HAP-1 (cell line): Measurements from ENCODE around the gene CAMTA1.
A peak's percentile ranks its signal among the peaks of the same experiment; 100 is the strongest.

Experiments used
- DNase-seq, 2 experiments: peaks; one replicate each; pipeline ENCODE4 v3.0.0-alpha.2; 2016 to 2020; ENCODE audit warnings: low spot score in 2 of 2
- H3K27me3 ChIP-seq: fragments of 250-450 bp; sonication (Bioruptor Pico); 2 replicates; pipeline ENCODE4 v1.5.1; 2020; ENCODE audit warnings: low read depth, mild to moderate bottlenecking, moderate library complexity
- H3K36me3 ChIP-seq: fragments of 250-450 bp; sonication (Bioruptor Pico); replicated peaks from 2 replicates; pipeline ENCODE4 v1.5.1; 2020; ENCODE audit warnings: mild to moderate bottlenecking
- H3K4me1 ChIP-seq: fragments of 250-450 bp; sonication (Bioruptor Pico); 2 replicates; pipeline ENCODE4 v1.5.1; 2020; ENCODE audit warnings: mild to moderate bottlenecking
- H3K4me3 ChIP-seq: fragments of 250-450 bp; sonication (Bioruptor Pico); 2 replicates; pipeline ENCODE4 v1.5.1; 2020; ENCODE audit warnings: mild to moderate bottlenecking, moderate library complexity
- H3K9me3 ChIP-seq: fragments of 250-450 bp; sonication (Bioruptor Pico); 2 replicates; pipeline ENCODE4 v1.5.1; 2020; ENCODE audit warnings: mild to moderate bottlenecking, moderate library complexity
- in situ Hi-C: fragments of 300-500 bp; cut with MboI; formaldehyde crosslinking; loops from 3 replicates; pipeline ENCODE4 v1.14.3; 2020; ENCODE audit warnings: low sequenced_read_pairs, inconsistent platforms, mixed read lengths

CAMTA1 gene

DNA sequence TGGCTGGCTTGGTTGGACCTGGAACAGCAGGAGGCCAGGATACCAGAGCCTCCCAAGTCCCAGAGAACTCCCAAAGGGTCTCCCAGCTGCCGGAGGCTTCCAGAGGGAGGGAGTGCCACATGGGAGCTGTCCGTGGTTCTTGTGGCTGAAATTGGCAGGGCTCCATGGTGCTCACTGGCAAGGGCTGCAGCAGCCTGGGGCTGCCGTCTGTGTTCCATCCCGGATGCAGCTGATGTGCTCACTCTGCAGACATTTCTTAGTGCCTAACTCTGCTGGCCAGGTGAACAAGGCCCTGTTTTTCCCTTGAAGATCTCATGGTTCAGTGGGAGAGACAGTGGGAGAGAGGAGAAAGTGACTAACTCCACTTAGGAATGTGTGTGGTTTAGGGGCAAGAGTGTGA is 261.1 kb downstream of the CAMTA1 start:
- H3K36me3 ChIP-seq, result no peaks in the 10 kb centered on the region
- H3K4me1 ChIP-seq, result no peaks in the 10 kb centered on the region
- in situ Hi-C loops, result no loop called here
- peak; percentile 8 to 52 for DNase-seq
- H3K4me3 ChIP-seq, result no peak overlapping the region
- H3K27me3 ChIP-seq, result peaks cover 27% of the 10 kb centered on the region
- H3K9me3 ChIP-seq, result no peaks in the 10 kb centered on the region

- Histone ChIP-seq H3K27me3 (peaks cover 27% of the 10 kb centered on the region), H3K9me3 (no peaks in the 10 kb centered on the region), H3K4me1 (no peaks in the 10 kb centered on the region), H3K36me3 (no peaks in the 10 kb centered on the region), H3K4me3 (no peak overlapping the region)
- no peak for DNase-seq
- in situ Hi-C loops, result no loop called here
These were observed 261.6 kb downstream of the CAMTA1 start for GRCh38 chr1:7046891-7047290.

DNA sequence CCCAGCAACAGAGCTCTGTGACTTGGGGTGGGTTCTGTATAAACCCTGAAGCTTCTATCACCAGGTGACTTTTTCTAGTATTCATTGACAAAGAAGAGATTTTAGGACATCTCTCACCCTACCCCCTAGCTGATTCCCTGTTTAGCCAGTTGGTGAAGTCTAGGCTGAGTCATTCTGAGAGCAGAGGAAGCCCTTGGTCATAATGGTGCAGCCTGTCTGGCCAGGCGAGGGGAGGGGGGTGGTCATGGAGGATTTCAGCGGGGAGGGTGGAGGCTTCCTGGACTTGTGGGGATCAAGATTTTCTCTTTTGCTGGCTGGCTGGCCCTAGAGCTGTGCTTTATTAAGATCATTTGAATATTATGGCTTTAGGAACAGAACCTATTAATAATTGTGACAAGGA is 262.6 kb downstream of the CAMTA1 start:
- Histone ChIP-seq H3K36me3 (no peaks in the 10 kb centered on the region), H3K4me1 (no peaks in the 10 kb centered on the region), H3K27me3 (peaks cover 24% of the 10 kb centered on the region), H3K4me3 (no peak overlapping the region), H3K9me3 (no peaks in the 10 kb centered on the region)
- in situ Hi-C loops, result no loop called here
- no peak for DNase-seq

DNA sequence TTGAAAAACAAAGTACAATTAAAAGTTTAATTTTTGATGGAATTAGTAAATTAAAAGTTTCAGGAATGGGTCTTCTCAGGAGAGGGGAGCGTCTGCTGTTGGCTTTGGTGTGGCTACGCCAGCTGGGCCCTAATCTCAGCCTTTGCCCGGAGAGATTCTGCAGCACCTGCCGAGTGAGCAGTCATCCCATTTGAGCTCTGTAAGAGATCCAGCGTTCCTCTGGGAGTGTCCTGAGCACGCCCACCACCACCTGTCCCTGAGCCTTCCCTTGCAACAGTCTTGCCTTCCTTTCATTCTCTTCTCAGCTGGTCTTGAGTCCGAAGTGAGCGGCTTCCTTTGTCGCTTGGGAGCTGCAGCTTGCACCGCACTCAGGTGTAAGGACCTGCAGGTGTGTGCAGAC is 263.1 kb downstream of the CAMTA1 start:
- Histone ChIP-seq H3K9me3 (no peaks in the 10 kb centered on the region), H3K4me1 (no peaks in the 10 kb centered on the region), H3K36me3 (no peaks in the 10 kb centered on the region), H3K4me3 (no peak overlapping the region), H3K27me3 (peaks cover 21% of the 10 kb centered on the region)
- in situ Hi-C loops, result no loop called here
- DNase-seq, result no peak

GRCh38 chr1:7049913-7050625 is 264.8 kb downstream of the CAMTA1 start:
- Histone ChIP-seq H3K27me3 (peaks cover 10% of the 10 kb centered on the region; the same call in 1 of the 2 replicates), H3K4me1 (no peaks in the 10 kb centered on the region), H3K9me3 (no peaks in the 10 kb centered on the region), H3K36me3 (no peaks in the 10 kb centered on the region), H3K4me3 (no peak overlapping the region)
- no peak for DNase-seq
- in situ Hi-C loops, result loop anchor here (25.0 kb wide), 1 partner anchor 587 kb away; no protein-coding TSS in a partner anchor

DNA sequence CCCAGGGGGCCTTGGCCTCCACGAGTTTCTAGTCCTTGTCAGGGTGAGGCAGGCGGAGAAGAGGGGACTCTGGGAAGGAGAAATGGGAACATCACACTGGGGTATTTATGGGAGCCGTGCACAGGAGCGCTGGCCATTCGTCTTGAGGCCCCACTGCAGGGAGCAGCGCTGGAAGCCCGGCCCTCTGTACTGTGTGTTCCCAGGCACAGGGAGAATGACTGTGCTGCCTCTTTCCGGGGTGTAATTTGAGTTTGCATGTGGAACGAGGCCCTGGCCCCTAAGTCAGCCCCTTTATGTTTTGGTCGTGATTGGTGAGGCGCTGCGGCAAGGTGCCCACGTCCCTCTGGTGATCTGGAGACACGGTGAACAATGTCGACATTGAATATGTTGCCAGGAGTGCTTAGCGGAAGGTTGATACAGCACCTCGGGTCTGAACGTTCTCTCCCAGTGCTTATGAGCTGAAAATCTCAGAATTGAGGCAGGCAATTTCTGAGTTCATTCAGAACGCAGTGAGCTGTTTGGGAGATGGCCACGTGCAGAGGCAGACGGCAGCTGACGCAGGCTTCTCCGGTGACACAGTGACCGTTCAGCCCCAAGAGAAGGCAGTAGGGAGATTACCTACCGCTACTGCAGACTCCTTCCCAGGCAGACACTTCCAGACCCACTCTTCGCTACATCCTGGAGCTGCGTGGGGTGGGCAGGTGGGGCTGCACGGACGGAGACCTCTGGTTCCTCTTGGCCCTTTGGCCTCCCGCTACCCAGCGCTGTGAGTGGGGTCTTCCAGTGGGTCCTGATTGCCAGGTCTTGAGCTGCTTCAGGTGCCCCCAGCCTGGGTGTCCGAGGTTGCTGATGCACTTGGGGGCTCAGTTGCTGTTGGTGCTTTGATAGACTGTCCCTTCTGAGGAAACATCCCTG is 265.8 kb downstream of the CAMTA1 start:
- Histone ChIP-seq H3K4me3 (no peak overlapping the region), H3K4me1 (no peaks in the 10 kb centered on the region), H3K36me3 (no peaks in the 10 kb centered on the region), H3K9me3 (no peaks in the 10 kb centered on the region), H3K27me3 (0 out of 2 replicates have a peak, but pooled peaks cover under 1% of the 10 kb centered on the region)
- DNase-seq, result no peak
- in situ Hi-C loops, result loop anchor here (25.0 kb wide), 1 partner anchor 586 kb away; no protein-coding TSS in a partner anchor

DNA sequence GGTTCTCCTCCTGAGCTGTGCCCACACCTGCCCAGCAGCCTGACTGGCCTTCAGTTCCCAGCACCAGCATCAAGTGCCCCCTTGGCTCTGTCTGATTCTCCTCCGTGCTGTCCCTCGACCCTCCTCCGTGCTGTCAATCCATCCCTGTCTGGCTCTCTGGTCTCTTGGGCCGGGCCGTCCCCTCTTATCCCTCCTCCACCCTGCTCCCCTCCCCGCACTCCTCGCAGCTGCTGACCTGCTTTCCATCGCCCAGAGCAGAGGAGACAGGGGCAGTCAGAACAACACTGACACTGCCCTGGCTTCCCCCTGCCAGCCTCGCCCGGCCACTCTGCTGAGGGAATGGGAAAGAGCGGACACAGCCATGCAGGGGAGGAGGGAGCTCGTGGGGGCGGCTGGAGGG is 267.4 kb downstream of the CAMTA1 start:
- no peaks in the 10 kb centered on the region for H3K36me3 ChIP-seq
- no peaks in the 10 kb centered on the region for H3K27me3 ChIP-seq
- H3K9me3 ChIP-seq, result no peaks in the 10 kb centered on the region
- H3K4me1 ChIP-seq, result no peaks in the 10 kb centered on the region
- in situ Hi-C loops, result loop anchor here (25.0 kb wide), 1 partner anchor 585 kb away; no protein-coding TSS in a partner anchor
- no peak overlapping the region for H3K4me3 ChIP-seq
- DNase-seq, result no peak

DNA sequence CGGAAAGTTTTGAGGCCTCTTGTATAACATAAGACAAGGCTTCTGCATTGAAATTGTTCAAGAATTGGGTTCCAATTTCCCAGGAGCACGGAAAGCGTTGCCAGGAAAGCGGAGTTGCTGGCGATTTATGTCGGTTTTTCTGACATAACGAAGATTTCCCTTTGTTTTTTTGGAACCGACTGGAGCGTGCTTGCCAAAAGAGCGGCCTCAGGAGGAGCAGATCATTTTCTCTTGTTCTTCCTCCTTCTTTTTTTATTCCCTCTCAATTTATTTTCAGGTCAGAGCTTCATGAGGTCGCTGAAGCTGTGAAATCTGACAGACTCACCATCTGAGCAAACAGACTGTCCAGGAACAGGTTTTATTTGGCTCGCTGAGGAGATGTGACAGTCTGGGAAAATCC is 275.5 kb downstream of the CAMTA1 start:
- H3K4me1 ChIP-seq, result no peaks in the 10 kb centered on the region
- no peaks in the 10 kb centered on the region for H3K27me3 ChIP-seq
- no peak overlapping the region for H3K4me3 ChIP-seq
- DNase-seq, result no peak
- no peaks in the 10 kb centered on the region for H3K9me3 ChIP-seq
- in situ Hi-C loops, result loop anchor here (25.0 kb wide), 1 partner anchor 577 kb away; no protein-coding TSS in a partner anchor
- H3K36me3 ChIP-seq, result no peaks in the 10 kb centered on the region

GRCh38 chr1:7062346-7063061 is 277.2 kb downstream of the CAMTA1 start:
- Histone ChIP-seq H3K27me3 (peaks cover 4% of the 10 kb centered on the region), H3K4me3 (no peak overlapping the region), H3K9me3 (no peaks in the 10 kb centered on the region), H3K4me1 (no peaks in the 10 kb centered on the region), H3K36me3 (no peaks in the 10 kb centered on the region)
- in situ Hi-C loops, result loop anchor here (25.0 kb wide), 1 partner anchor 575 kb away; no protein-coding TSS in a partner anchor
- no peak for DNase-seq

GRCh38 chr1:7063981-7064380 is 278.7 kb downstream of the CAMTA1 start:
- H3K4me1 ChIP-seq, result no peaks in the 10 kb centered on the region
- in situ Hi-C loops, result loop anchor here (25.0 kb wide), 1 partner anchor 573 kb away; no protein-coding TSS in a partner anchor
- DNase-seq, result no peak
- H3K4me3 ChIP-seq, result no peak overlapping the region
- H3K9me3 ChIP-seq, result no peaks in the 10 kb centered on the region
- peaks cover 8% of the 10 kb centered on the region for H3K27me3 ChIP-seq
- no peaks in the 10 kb centered on the region for H3K36me3 ChIP-seq

DNA sequence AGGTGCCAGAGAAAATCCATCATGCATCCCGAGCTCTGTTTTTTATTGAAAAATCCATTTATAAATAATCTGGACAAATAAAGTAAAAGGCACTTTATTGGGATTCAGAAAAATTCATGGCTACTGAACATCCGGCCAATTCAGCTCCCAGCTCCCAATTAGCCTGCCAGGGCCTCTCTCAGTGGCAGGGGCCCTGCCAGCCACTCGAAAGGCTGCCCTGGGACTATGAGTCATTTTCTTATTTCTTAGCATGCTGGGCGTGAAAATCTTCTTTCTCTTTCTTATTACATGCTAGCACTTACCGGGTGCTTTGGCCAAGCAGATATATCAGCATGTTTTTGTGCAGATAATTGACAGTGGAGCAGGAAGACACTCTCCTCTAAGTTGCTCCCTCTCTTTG is 283.3 kb downstream of the CAMTA1 start:
- Histone ChIP-seq H3K9me3 (no peaks in the 10 kb centered on the region), H3K4me1 (no peaks in the 10 kb centered on the region), H3K36me3 (no peaks in the 10 kb centered on the region), H3K27me3 (peaks cover 8% of the 10 kb centered on the region), H3K4me3 (no peak overlapping the region)
- DNase-seq, result no peak
- in situ Hi-C loops, result loop anchor here (25.0 kb wide), 1 partner anchor 569 kb away; no protein-coding TSS in a partner anchor

DNA sequence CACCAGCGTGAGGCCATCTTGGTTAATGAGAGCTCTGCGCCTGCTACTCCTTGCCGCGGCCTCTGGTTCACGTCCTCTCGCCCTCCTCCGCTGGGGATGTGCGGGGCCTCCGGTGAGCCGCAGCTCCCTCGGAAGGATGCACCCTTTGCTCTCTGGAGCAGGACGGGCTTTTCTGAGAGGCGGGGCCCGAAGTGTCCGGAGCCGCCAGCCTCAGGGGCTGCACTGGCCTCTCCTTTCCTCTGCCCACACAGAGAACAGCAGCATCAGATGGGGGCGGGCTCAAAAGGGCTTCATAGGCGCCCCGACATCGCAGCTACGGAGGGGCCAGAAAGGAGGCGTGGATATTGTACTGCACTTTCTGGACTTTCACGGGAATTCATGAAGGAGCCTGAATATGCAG is 284.7 kb downstream of the CAMTA1 start:
- Histone ChIP-seq H3K9me3 (no peaks in the 10 kb centered on the region), H3K36me3 (no peaks in the 10 kb centered on the region), H3K27me3 (peaks cover 8% of the 10 kb centered on the region), H3K4me3 (no peak overlapping the region), H3K4me1 (no peaks in the 10 kb centered on the region)
- DNase-seq, result no peak
- in situ Hi-C loops, result loop anchor here (25.0 kb wide), 1 partner anchor 567 kb away; no protein-coding TSS in a partner anchor

- in situ Hi-C loops, result loop anchor here (25.0 kb wide), 1 partner anchor 567 kb away; no protein-coding TSS in a partner anchor
- Histone ChIP-seq H3K4me3 (no peak overlapping the region), H3K27me3 (peaks cover 8% of the 10 kb centered on the region), H3K9me3 (no peaks in the 10 kb centered on the region), H3K4me1 (no peaks in the 10 kb centered on the region), H3K36me3 (no peaks in the 10 kb centered on the region)
- DNase-seq, result peak; percentile 59 to 75
These were observed 285.3 kb downstream of the CAMTA1 start for GRCh38 chr1:7070389-7071029.
